Measurements from ENCODE around the gene WDR48. TPM values are rescaled to one million over a fixed set of nuclear protein-coding genes. Genes with fewer than 3 reads are reported as not detected.

The WDR48 gene
- total RNA-seq, 4 donors from 2014 or later: 27.4 to 47.2 (median 38.0) TPM

GRCh38 chr3:39114456-39114855, 62.6 kb downstream of the WDR48 start:
- no peaks in the 10 kb centered on the region for H3K9me3 ChIP-seq
- no peak for ATAC-seq
- no peak overlapping the region for H3K27ac ChIP-seq
- no peaks in the 10 kb centered on the region for H3K27me3 ChIP-seq
- H3K4me3 ChIP-seq: no peak overlapping the region
- TF ChIP-seq CTCF (IDR thresholded peaks at IDR 0.05): no peak
- TF ChIP-seq POLR2AphosphoS5 (IDR thresholded peaks at IDR 0.05): no peak
- TF ChIP-seq POLR2A (IDR thresholded peaks at IDR 0.05): no peak
- peaks cover 0 to 52% of the 10 kb centered on the region in 2 donors for H3K36me3 ChIP-seq
- WGBS, 2 donors (ENCODE audit: low coverage in 1 of 2): 100% methylated on average over 1 of the region's 5 CpGs
- no peaks in the 10 kb centered on the region for H3K4me1 ChIP-seq

- Histone ChIP-seq H3K27ac (no peak overlapping the region), H3K36me3 (peaks cover 0 to 55% of the 10 kb centered on the region in 2 donors), H3K9me3 (no peaks in the 10 kb centered on the region), H3K27me3 (no peaks in the 10 kb centered on the region), H3K4me1 (no peaks in the 10 kb centered on the region), H3K4me3 (no peak overlapping the region)
- no peak for ATAC-seq
- no peak for TF ChIP-seq POLR2A (IDR thresholded peaks at IDR 0.05)
- TF ChIP-seq POLR2AphosphoS5 (IDR thresholded peaks at IDR 0.05): no peak
- no peak for TF ChIP-seq EP300 (IDR thresholded peaks at IDR 0.05)
- WGBS, 2 donors (ENCODE audit: low coverage in 1 of 2): 90 to 100% methylated on average over 1 of the region's 3 CpGs
Observed at GRCh38 chr3:39115870-39116269, 64.1 kb downstream of the WDR48 start.

GRCh38 chr3:39118079-39118478, 66.3 kb downstream of the WDR48 start:
- H3K27me3 ChIP-seq: no peaks in the 10 kb centered on the region
- no peaks in the 10 kb centered on the region for H3K9me3 ChIP-seq
- ATAC-seq: no peak
- WGBS, 2 donors (ENCODE audit: low coverage in 1 of 2): 88 to 92% methylated on average over 1 to 3 of the region's 3 CpGs
- TF ChIP-seq POLR2AphosphoS5 (IDR thresholded peaks at IDR 0.05): no peak
- no peak for TF ChIP-seq POLR2A (IDR thresholded peaks at IDR 0.05)
- no peak for TF ChIP-seq EP300 (IDR thresholded peaks at IDR 0.05)
- no peak for TF ChIP-seq CTCF (IDR thresholded peaks at IDR 0.05)
- peaks cover 0 to 43% of the 10 kb centered on the region in 2 donors for H3K36me3 ChIP-seq
- H3K4me1 ChIP-seq: no peaks in the 10 kb centered on the region
- H3K4me3 ChIP-seq: no peak overlapping the region
- no peak overlapping the region for H3K27ac ChIP-seq

- Histone ChIP-seq H3K27ac (no peak overlapping the region), H3K4me1 (no peaks in the 10 kb centered on the region), H3K4me3 (no peak overlapping the region), H3K9me3 (no peaks in the 10 kb centered on the region), H3K27me3 (no peaks in the 10 kb centered on the region), H3K36me3 (peaks cover 0 to 43% of the 10 kb centered on the region in 2 donors)
- 67 to 80% methylated on average over 2 to 3 of the region's 5 CpGs for WGBS, 2 donors (ENCODE audit: low coverage in 1 of 2)
- TF ChIP-seq POLR2AphosphoS5 (IDR thresholded peaks at IDR 0.05): no peak
- no peak for TF ChIP-seq EP300 (IDR thresholded peaks at IDR 0.05)
- no peak for TF ChIP-seq POLR2A (IDR thresholded peaks at IDR 0.05)
- TF ChIP-seq CTCF (IDR thresholded peaks at IDR 0.05): no peak
- ATAC-seq: no peak
Observed at GRCh38 chr3:39118931-39119660, 67.3 kb downstream of the WDR48 start.

GRCh38 chr3:39121621-39122020, 69.8 kb downstream of the WDR48 start:
- TF ChIP-seq POLR2AphosphoS5 (IDR thresholded peaks at IDR 0.05): no peak
- no peak for TF ChIP-seq POLR2A (IDR thresholded peaks at IDR 0.05)
- no peak for ATAC-seq
- H3K27me3 ChIP-seq: no peaks in the 10 kb centered on the region
- no peaks in the 10 kb centered on the region for H3K9me3 ChIP-seq
- no peak overlapping the region for H3K27ac ChIP-seq
- peaks cover 0 to 43% of the 10 kb centered on the region in 2 donors for H3K36me3 ChIP-seq
- WGBS, 2 donors (ENCODE audit: low coverage in 1 of 2): 83% methylated on average over 2 of the region's 2 CpGs; no CpG with 5 or more reads in 1 of the 2 donors
- no peak overlapping the region for H3K4me3 ChIP-seq
- H3K4me1 ChIP-seq: peaks cover 0 to 4% (median 0%) of the 10 kb centered on the region in 3 donors

GRCh38 chr3:39122813-39123212, 71.0 kb downstream of the WDR48 start:
- Histone ChIP-seq H3K9me3 (no peaks in the 10 kb centered on the region), H3K27ac (no peak overlapping the region), H3K36me3 (peaks cover 0 to 39% of the 10 kb centered on the region in 2 donors), H3K27me3 (no peaks in the 10 kb centered on the region), H3K4me3 (no peak overlapping the region), H3K4me1 (peaks cover 0 to 4% (median 0%) of the 10 kb centered on the region in 3 donors)
- ATAC-seq: no peak
- WGBS, 2 donors (ENCODE audit: low coverage in 1 of 2): 60 to 100% methylated on average over 1 of the region's 1 CpG
- no peak for TF ChIP-seq POLR2AphosphoS5 (IDR thresholded peaks at IDR 0.05)
